GM21528 (cell line): ENCODE results near the gene CORO2A.

Experiments used
- ATAC-seq: cut with Tn5 transposase; IDR thresholded peaks from one replicate; pipeline ENCODE4 v1.9.1; 2021; ENCODE audit warnings: mild to moderate bottlenecking, moderate library complexity; ENCODE audit not compliant: unreplicated experiment, low FRiP score

Gene CORO2A

GRCh38 chr9:98219794-98220370, 27.4 kb upstream of the CORO2A start:
- no peak for ATAC-seq

- no peak for ATAC-seq
Observed at GRCh38 chr9:98219364-98219716, 26.9 kb upstream of the CORO2A start.

GRCh38 chr9:98218562-98219363, 26.3 kb upstream of the CORO2A start:
- ATAC-seq = no peak

- no peak for ATAC-seq
Observed at GRCh38 chr9:98217255-98217654, 24.8 kb upstream of the CORO2A start.

- no peak for ATAC-seq
Observed at GRCh38 chr9:98216391-98216790, 24.0 kb upstream of the CORO2A start.

- no peak for ATAC-seq
Observed at GRCh38 chr9:98215821-98216220, 23.4 kb upstream of the CORO2A start.

GRCh38 chr9:98215271-98215670, 22.8 kb upstream of the CORO2A start:
- ATAC-seq = no peak

GRCh38 chr9:98214811-98215210, 22.4 kb upstream of the CORO2A start:
- ATAC-seq = no peak

GRCh38 chr9:98211260-98211659, 18.8 kb upstream of the CORO2A start:
- no peak for ATAC-seq

GRCh38 chr9:98210435-98210834, 18.0 kb upstream of the CORO2A start:
- ATAC-seq = no peak

- no peak for ATAC-seq
Observed at GRCh38 chr9:98209530-98209929, 17.1 kb upstream of the CORO2A start.

- no peak for ATAC-seq
Observed at GRCh38 chr9:98208635-98209034, 16.2 kb upstream of the CORO2A start.

- no peak for ATAC-seq
Observed at GRCh38 chr9:98207606-98208005, 15.2 kb upstream of the CORO2A start.

GRCh38 chr9:98206754-98207153, 14.3 kb upstream of the CORO2A start:
- ATAC-seq = no peak

- ATAC-seq = no peak
Observed at GRCh38 chr9:98204692-98205091, 12.3 kb upstream of the CORO2A start.

GRCh38 chr9:98203153-98203552, 10.7 kb upstream of the CORO2A start:
- ATAC-seq = no peak

- ATAC-seq = no peak
Observed at GRCh38 chr9:98202252-98202651, 9.8 kb upstream of the CORO2A start.

- ATAC-seq = no peak
Observed at GRCh38 chr9:98201749-98202148, 9.3 kb upstream of the CORO2A start.

GRCh38 chr9:98201102-98201501, 8.7 kb upstream of the CORO2A start:
- ATAC-seq = no peak

- no peak for ATAC-seq
Observed at GRCh38 chr9:98199388-98200033, 7.1 kb upstream of the CORO2A start.

- ATAC-seq = no peak
Observed at GRCh38 chr9:98195671-98196070, 3.2 kb upstream of the CORO2A start.
